Measurements from ENCODE around the gene CHL1. TPM values are rescaled to one million over a fixed set of nuclear protein-coding genes. Genes with fewer than 3 reads are reported as not detected.
A peak's percentile ranks its signal among the peaks of the same experiment; 100 is the strongest.

Gene CHL1
- total RNA-seq, 1 donor from 2014 or later = 0.49 TPM

- Histone ChIP-seq H3K9ac (no peak overlapping the region), H3K4me3 (no peak overlapping the region), H4K20me1 (ENCODE audit: low read depth) (no peaks in the 10 kb centered on the region), H3K4me1 (no peaks in the 10 kb centered on the region), H2AFZ (replicated peaks) (no peak overlapping the region), H3K27ac (no peak overlapping the region), H3F3A (ENCODE audit: low read depth) (no peaks in the 10 kb centered on the region), H3K9me3 (ENCODE audit: low read depth) (no peaks in the 10 kb centered on the region), H3K4me2 (no peak overlapping the region), H3K27me3 (no peaks in the 10 kb centered on the region), H3K79me2 (ENCODE audit: low read depth) (no peaks in the 10 kb centered on the region), H3K36me3 (no peaks in the 10 kb centered on the region)
- peaks cover 3% of the 10 kb centered on the region for H3K36me3 Mint-ChIP-seq
- H3K9me3 Mint-ChIP-seq = peaks cover 22% of the 10 kb centered on the region
- no peak overlapping the region for H3K4me3 Mint-ChIP-seq
- no peak for TF ChIP-seq EZH2phosphoT487 (IDR thresholded peaks at IDR 0.05)
- TF ChIP-seq, protein P1, sequence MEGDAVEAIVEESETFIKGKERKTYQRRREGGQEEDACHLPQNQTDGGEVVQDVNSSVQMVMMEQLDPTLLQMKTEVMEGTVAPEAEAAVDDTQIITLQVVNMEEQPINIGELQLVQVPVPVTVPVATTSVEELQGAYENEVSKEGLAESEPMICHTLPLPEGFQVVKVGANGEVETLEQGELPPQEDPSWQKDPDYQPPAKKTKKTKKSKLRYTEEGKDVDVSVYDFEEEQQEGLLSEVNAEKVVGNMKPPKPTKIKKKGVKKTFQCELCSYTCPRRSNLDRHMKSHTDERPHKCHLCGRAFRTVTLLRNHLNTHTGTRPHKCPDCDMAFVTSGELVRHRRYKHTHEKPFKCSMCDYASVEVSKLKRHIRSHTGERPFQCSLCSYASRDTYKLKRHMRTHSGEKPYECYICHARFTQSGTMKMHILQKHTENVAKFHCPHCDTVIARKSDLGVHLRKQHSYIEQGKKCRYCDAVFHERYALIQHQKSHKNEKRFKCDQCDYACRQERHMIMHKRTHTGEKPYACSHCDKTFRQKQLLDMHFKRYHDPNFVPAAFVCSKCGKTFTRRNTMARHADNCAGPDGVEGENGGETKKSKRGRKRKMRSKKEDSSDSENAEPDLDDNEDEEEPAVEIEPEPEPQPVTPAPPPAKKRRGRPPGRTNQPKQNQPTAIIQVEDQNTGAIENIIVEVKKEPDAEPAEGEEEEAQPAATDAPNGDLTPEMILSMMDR (IDR thresholded peaks at IDR 0.05) = no peak
- TF ChIP-seq EZH2 (IDR thresholded peaks at IDR 0.05) = no peak
- H3K27ac Mint-ChIP-seq = no peak overlapping the region
- peaks cover 13% of the 10 kb centered on the region for H3K4me1 Mint-ChIP-seq
- peaks cover 4% of the 10 kb centered on the region for H3K27me3 Mint-ChIP-seq (ENCODE audit: insufficient read depth, low read depth)
- DNase-seq (ENCODE audit: low spot score) = no peak
Measured at GRCh38 chr3:374459-374858, 177.9 kb downstream of the CHL1 start.

DNA sequence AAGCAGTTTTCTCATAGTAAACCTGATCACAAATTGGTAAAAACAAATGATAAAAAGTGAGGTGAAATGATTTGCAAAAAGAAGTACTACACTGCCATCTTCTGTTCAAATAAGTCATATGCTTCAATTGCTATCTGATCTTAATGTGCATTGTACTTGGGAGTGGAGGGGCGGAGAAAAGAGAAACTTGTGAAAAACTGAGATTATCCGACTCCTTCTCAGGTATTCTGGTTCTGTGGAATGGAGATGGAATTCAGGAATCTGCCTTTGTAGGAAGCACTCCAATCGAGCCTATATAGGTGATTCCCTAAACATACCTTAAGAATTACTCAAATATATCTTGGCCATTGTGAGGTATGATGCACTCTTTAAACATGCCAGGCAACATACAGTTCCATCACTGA lies 180.6 kb downstream of the CHL1 start:
- H3K4me1 ChIP-seq = no peaks in the 10 kb centered on the region
- DNase-seq (ENCODE audit: low spot score) = peak; percentile 31
- no peak overlapping the region for H3K4me2 ChIP-seq
- H4K20me1 ChIP-seq (ENCODE audit: low read depth) = no peaks in the 10 kb centered on the region
- H3K36me3 ChIP-seq = no peaks in the 10 kb centered on the region
- no peak overlapping the region for H3K4me3 Mint-ChIP-seq
- no peaks in the 10 kb centered on the region for H3K9me3 ChIP-seq (ENCODE audit: low read depth)
- H3K4me1 Mint-ChIP-seq = peaks cover 13% of the 10 kb centered on the region
- no peak overlapping the region for H2AFZ ChIP-seq (replicated peaks)
- H3F3A ChIP-seq (ENCODE audit: low read depth) = no peaks in the 10 kb centered on the region
- H3K36me3 Mint-ChIP-seq = peaks cover 1% of the 10 kb centered on the region
- no peak overlapping the region for H3K4me3 ChIP-seq
- H3K79me2 ChIP-seq (ENCODE audit: low read depth) = no peaks in the 10 kb centered on the region
- no peaks in the 10 kb centered on the region for H3K27me3 ChIP-seq
- no peak for TF ChIP-seq EZH2 (IDR thresholded peaks at IDR 0.05)
- TF ChIP-seq, protein P1 (IDR thresholded peaks at IDR 0.05) = peak; percentile 65
- H3K27ac ChIP-seq = no peak overlapping the region
- H3K27me3 Mint-ChIP-seq (ENCODE audit: insufficient read depth, low read depth) = peaks cover 5% of the 10 kb centered on the region
- no peak overlapping the region for H3K9ac ChIP-seq
- H3K27ac Mint-ChIP-seq = no peak overlapping the region
- H3K9me3 Mint-ChIP-seq = peaks cover 4% of the 10 kb centered on the region

DNA sequence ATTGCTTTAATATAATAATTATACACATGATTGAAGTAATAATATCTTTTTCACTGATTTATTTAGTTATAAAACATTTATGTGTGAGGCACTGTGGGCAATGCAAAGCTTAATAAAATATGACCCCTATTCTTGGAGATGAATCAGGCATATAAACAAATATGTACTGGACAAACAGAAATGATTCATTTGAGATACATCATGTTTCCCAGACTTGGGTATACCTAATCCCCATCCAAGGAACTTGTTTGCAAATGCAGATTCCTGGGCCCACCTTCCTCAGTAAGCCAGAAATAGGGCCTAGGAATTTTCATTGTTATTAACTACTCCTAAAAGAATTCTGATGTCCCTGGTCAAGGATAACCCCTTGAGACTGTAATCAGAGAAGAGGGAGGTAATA lies 184.2 kb downstream of the CHL1 start:
- H3K9me3 ChIP-seq (ENCODE audit: low read depth) = no peaks in the 10 kb centered on the region
- Mint-ChIP-seq H3K9me3 (no peaks in the 10 kb centered on the region), H3K4me3 (no peak overlapping the region), H3K27me3 (ENCODE audit: insufficient read depth, low read depth) (peaks cover 5% of the 10 kb centered on the region), H3K36me3 (no peaks in the 10 kb centered on the region), H3K27ac (no peak overlapping the region), H3K4me1 (peaks cover 5% of the 10 kb centered on the region)
- H3K36me3 ChIP-seq = no peaks in the 10 kb centered on the region
- no peaks in the 10 kb centered on the region for H4K20me1 ChIP-seq (ENCODE audit: low read depth)
- H2AFZ ChIP-seq (replicated peaks) = no peak overlapping the region
- no peaks in the 10 kb centered on the region for H3K79me2 ChIP-seq (ENCODE audit: low read depth)
- DNase-seq (ENCODE audit: low spot score) = no peak
- no peaks in the 10 kb centered on the region for H3K4me1 ChIP-seq
- no peak for TF ChIP-seq EZH2phosphoT487 (IDR thresholded peaks at IDR 0.05)
- TF ChIP-seq, protein P1 (IDR thresholded peaks at IDR 0.05) = no peak
- TF ChIP-seq EZH2 (IDR thresholded peaks at IDR 0.05) = no peak
- H3F3A ChIP-seq (ENCODE audit: low read depth) = no peaks in the 10 kb centered on the region
- H3K27me3 ChIP-seq = no peaks in the 10 kb centered on the region
- H3K9ac ChIP-seq = no peak overlapping the region
- no peak overlapping the region for H3K4me2 ChIP-seq
- no peak overlapping the region for H3K4me3 ChIP-seq
- H3K27ac ChIP-seq = no peak overlapping the region
